RPMI7951 (cell line): ENCODE results near the gene ZSCAN10. TPM values are rescaled to one million over a fixed set of nuclear protein-coding genes. Genes with fewer than 3 reads are reported as not detected.

Source experiments
- DNase-seq: peaks from one replicate; pipeline ENCODE4 v3.0.0-alpha.2; 2012; ENCODE audit warnings: low read depth
- total RNA-seq: library from RNA; depleted of rRNA; stranded (reverse); fragments of >200 nt; shearing (Covaris generic); gene quantifications from 2 replicates; pipeline ENCODE4 v1.2.3, GENCODE V29; 2014

The ZSCAN10 gene
- total RNA-seq, 1 experiment from 2014 or later, result not detected

DNA sequence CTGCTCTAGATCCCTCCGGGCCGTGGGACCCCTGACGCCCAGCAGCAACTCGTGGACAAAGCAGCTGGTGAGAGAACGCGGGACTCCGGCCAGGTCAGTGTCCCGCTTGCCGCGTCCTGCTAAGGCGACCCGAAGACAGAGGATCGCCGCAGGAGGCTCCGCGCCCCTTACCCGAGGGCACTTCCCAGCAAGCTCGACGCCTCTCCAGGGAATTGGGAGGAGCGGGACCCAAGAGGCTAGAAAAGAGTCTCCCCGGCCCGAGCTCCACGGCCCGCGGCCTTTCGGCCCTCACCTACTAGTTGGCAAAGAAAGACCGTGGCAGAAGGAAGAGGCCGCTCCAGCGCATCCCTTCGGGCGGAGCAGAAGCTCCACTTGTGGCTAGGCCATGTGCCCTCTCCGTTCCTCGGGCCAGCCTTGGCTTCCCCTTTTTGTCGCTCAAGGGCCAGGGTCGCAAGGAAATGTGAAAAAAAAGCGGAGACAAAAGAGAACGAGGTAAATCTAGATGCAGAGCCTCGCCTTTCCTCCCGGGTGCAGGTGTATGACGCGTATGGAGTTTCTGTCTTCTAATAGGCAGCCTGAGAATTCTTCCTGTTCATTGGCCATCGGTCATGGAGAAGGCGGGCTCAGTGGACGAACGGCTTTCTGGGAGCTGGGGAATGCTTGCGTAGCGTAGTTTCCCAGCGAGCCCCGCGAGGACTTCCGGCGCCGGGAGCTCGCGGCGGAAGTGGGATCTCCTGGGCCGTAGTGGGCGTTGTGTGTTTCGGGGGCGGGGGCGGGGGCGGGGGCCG is 35.4 kb upstream of the ZSCAN10 start, which contains the start of gene ZNF213:
Gene ZNF213, plus strand, starts transcription at position 692 of the 788 bp plus-strand sequence. CDS start 2,252 bp downstream, outside the sequence.
- peak; percentile 97 for DNase-seq

DNA sequence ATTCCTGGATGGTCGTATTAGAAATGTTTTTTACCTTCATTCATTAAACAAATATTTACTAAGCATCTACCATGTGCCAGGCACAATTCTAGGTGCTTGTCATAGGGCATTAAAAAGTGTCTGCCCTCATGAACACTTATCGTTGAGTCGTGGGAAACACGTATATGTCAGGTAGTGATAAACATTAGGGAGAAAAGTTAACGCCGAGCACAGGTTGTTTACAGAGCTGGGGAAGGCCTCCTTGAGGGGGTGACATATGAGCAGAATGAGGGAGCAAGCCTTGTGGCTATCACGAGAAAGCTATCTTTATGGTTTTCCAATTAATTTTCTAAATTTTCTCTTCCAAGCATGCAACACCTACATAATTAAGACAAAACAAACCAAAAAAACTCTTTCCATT is 34.8 kb upstream of the ZSCAN10 start:
- DNase-seq, result no peak

DNA sequence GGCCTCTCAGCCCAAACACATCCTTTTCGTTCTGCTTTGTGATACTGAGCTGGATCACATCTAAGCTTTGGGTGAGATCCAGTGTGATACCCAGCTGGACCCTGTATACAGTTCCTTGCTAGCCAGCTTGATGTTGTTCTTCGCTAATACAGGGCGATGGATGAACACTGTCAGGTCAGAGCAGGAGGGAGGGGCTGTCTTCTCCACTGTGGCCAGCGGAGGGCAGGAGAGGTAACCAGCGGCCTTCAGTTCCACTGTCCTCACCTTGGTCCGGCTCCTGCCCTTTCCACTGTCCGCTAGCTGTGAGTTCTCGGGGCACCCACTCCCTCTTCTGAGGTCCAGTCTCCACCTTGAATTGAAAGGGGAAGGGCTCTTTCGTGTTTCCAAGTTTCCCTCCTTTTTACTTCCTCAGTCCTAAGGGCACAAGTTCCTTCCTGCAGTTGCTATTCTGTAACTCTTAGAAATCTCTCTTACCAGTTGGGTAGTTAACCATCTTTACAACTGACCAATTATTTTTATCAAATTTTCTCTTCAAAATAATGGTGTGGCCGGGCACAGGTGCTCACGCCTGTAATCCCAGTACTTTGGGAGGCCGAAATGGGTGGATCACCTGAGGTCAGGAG is 32.8 kb upstream of the ZSCAN10 start:
- peak; percentile 43 for DNase-seq

- peak; percentile 72 for DNase-seq
Observed at GRCh38 chr16:3129137-3130131, 30.3 kb upstream of the ZSCAN10 start.

DNA sequence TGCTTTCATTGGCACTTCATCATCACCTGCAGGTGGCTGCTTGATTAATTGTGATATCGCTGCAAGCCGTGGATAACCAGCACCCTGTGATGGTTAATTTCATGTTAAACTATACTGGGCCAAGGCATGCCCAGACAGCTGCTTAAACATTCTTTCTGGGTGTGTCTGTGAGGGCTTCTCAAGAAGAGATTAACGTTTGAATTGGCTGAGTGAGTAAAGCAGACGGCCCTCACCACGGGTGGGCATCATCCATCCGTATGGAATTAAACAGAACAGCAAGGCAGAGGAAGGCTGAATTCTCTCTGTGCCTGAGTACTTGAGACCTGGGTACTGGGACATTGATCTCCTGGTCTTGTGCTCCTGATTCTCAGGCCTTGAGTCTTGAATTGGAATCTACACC is 28.7 kb upstream of the ZSCAN10 start:
- no peak for DNase-seq

DNA sequence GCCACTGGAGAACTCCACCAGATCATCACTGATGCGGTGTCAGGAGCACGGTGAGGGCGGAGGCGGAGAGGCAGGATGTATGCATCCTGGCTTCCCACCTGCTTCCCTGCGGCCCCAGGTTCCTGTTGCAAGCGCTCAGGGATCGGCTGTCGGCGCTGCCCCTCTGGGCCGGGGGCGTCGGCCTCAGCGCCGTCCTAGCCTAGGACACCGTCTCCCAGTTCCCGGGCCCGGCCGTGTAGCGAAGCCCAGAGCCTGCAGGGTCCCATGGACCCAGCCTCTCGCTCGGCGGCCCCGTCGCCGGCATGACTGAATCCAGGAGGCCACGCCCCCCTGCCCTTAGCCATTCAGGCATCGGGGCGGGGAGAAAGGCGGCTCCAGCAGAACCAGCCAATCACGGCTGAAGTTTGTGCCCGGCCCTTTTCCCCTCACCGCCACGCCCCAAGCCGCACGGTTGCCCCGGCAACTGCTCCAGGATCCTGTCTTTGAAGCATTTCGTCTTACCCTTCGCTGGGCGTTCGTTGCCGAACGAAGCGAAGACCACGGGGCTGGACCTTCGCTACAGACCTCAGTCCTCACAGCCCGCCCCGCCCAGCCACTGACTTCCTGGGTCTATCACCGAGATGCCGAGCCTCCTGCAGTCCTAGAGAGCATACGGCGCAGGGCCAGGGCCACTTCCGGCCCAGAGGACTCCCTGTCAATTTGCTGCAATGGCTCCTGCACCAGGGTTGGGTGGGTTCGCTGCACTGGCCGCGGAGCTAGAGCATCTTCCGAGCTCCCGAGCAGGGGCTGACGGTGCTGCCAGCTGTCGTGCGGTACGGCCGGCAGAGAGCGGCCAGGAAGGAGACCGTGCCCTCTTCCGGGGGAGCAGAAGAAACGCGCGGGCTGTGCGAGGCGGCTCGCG is 25.1 kb upstream of the ZSCAN10 start:
- DNase-seq, result peak; percentile 93

DNA sequence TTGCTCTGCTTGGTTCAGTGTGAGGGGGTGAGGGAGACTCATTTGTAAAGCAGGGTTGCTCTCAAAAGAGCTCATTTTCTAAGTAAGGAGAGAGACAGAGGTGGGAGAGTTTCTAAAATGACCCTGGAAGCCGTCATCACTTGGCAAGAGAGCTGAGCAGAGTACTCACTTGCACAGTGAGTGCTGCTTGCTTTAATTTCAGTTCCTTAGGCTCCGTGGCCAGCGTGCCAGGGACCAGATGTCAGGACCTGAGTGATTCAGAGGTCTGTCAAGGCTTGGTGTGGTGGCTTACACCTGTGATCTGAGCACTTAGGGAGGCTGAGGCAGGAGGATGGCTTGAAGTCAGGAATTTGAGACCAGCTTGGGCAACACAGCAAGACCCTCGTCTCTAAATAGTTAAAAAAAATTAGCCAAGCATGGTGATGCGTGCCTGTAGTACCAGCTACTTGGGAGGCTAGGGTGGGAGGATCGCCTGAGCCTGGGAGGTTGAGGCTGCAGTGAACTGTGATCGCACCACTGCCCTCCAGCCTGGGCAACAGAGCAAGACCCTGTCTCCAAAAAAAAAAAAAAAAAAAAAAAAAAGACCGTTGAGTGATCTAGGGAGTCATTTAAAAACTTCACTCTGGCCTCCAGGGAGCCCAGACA is 24.0 kb upstream of the ZSCAN10 start:
- DNase-seq, result peak; percentile 16

GRCh38 chr16:3121851-3122467 is 22.9 kb upstream of the ZSCAN10 start:
- DNase-seq, result no peak

DNA sequence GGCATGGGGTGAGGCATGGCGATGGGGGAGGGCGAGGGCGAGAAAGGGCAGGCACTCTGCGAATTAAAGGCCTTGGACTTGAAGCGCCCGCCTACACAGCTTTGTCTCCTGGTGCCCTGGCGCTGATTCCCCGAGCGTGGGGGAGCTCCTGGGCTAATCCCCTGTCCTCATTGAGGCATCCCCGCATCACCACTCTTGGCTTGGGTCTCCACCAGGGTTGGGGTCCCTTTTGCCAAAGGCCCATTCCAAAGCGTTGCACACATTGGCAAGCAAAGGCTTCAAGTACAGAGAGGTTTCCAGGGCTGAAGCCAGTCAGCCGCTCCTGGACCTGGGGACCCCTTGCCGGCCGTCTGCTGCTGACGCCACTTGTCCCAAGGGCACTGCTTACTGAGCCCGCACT is 21.3 kb upstream of the ZSCAN10 start:
- no peak for DNase-seq

DNA sequence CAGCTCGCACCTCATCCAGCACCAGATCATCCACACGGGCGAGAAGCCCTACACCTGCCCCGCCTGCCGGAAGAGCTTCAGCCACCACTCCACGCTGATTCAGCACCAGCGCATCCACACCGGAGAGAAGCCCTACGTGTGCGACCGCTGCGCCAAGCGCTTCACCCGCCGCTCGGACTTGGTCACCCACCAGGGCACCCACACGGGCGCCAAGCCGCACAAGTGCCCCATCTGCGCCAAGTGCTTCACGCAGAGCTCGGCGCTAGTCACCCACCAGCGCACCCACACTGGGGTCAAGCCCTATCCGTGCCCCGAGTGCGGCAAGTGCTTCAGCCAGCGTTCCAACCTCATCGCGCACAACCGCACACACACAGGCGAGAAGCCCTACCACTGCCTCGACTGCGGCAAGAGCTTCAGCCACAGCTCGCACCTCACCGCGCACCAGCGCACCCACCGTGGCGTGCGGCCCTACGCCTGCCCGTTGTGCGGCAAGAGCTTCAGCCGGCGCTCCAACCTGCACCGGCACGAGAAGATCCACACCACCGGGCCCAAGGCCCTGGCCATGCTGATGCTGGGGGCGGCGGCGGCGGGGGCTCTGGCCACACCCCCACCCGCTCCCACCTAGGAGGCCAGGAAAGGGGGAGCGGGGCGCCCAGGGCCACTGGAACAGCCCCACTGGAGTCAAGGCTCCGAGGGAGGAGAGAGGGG is 20.8 kb upstream of the ZSCAN10 start:
- DNase-seq, result no peak

- DNase-seq, result no peak
Observed at GRCh38 chr16:3119286-3119685, 20.2 kb upstream of the ZSCAN10 start.

DNA sequence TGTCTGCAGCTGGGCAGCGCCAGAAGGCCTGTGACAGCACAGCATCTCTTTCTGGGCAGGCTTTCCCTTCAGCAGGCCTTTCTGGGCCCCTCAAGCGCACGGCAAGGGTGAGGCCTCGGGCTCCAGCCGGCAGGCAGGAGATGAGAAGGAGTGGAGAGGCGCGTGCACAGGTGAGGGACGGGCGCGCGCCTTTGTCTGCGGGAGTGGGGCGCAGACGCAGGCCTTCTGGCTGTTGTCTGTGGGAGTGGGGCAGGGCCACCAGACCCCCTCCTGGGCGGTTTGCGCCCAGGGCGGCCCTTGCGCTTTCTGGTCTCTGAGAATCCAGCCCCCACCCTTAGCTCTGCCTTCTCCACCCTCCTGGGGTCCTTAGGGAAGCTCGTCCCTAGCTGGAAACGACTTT is 19.8 kb upstream of the ZSCAN10 start:
- no peak for DNase-seq

GRCh38 chr16:3118204-3118790 is 19.2 kb upstream of the ZSCAN10 start:
- no peak for DNase-seq

GRCh38 chr16:3115561-3115960 is 16.5 kb upstream of the ZSCAN10 start:
- DNase-seq, result no peak

- no peak for DNase-seq
Observed at GRCh38 chr16:3115003-3115402, 15.9 kb upstream of the ZSCAN10 start.

GRCh38 chr16:3113765-3114479 is 14.8 kb upstream of the ZSCAN10 start:
- peak; percentile 63 for DNase-seq

GRCh38 chr16:3112881-3113574 is 13.9 kb upstream of the ZSCAN10 start:
- DNase-seq, result no peak
